Gastrocnemius medialis (tissue), 4 donors: ENCODE measurements around the gene UNK.

Experiments used
- CTCF ChIP-seq, 5 experiments: fragments of 450-650 bp in 3 of 5; fragments of 200-600 bp in 2 of 5; sonication (generic) in 2 of 5; IDR thresholded peaks in 4 of 5; conservative IDR thresholded peaks in 1 of 5; 1 replicate in 4 of 5; 2 replicates in 1 of 5; pipeline ENCODE4 v1.5.1; 2016 to 2019; ENCODE audit warnings: antibody characterized with exemption in 5 of 5, mild to moderate bottlenecking in 3 of 5, moderate library complexity in 3 of 5
- POLR2A ChIP-seq, 2 donors: fragments of 450-650 bp; IDR thresholded peaks; one replicate each; pipeline ENCODE4 v1.6.1; 2017; ENCODE audit warnings: antibody characterized with exemption in 2 of 2, mild to moderate bottlenecking in 2 of 2, moderate library complexity in 2 of 2

- no peak for TF ChIP-seq CTCF (IDR thresholded peaks at IDR 0.05 in 4 of 5, conservative IDR thresholded peaks at IDR 0.05 in 1 of 5)
- TF ChIP-seq POLR2A (IDR thresholded peaks at IDR 0.05) = no peak
Observed at GRCh38 chr17:75748706-75749105, 35.9 kb upstream of the UNK start.
